Measurements from ENCODE around the gene TFCP2L1.

DNA sequence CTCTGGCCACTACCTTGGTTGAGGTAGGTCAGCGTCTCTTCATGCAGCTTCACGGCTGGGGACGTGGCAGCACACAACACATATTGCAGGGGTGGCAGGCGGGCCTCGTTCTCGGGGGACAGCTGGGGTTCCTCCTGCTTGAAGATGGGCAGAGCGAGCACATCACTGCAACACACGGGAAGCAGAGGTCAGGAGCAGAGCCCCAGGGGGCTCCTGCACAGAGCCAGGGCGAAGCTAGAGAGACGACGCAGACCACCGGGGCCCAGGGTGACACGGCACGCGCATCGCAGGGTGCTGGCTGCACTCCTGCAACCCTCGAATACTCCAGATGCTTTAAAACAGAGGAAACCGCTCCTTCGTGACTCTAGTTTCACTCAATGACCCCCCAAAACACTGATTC is 3.9 kb downstream of the TFCP2L1 start:
- TF ChIP-seq CTCF (IDR thresholded peaks at IDR 0.05) (no peak), POLR2A (IDR thresholded peaks at IDR 0.05) (no peak)
